ENCODE measurements around the gene NTPCR. TPM values are rescaled to one million over a fixed set of nuclear protein-coding genes. Genes with fewer than 3 reads are reported as not detected.

NTPCR gene
- total RNA-seq, 1 experiment from 2014 or later = 50.0 TPM

DNA sequence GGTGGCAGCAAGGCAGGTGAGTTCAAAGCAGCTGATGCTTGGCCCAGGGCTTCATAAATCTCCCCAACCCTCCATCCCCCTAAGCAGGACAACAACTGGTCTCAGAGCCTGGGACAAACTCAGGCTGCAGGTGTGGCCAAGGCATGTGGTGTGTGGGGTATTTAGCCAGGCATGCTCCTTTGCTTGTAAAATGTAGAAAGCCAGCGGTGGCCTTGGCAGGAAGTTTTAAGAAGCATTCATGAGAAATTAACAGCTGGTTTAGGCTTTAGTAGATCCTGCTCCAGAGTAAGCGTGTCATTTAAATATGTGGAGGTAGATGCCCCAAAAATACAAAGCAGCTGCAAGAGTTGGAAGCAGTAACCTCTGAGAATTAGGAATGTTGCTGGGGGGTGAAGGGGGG is 44.8 kb downstream of the NTPCR start:
- H3K4me3 ChIP-seq (ENCODE audit: low read depth, low read length, poor library complexity, severe bottlenecking) = no peak overlapping the region
- no peaks in the 10 kb centered on the region for H3K4me1 ChIP-seq (ENCODE audit: insufficient read depth, low read length, poor library complexity, severe bottlenecking)
- H3K27me3 ChIP-seq (replicated peaks; ENCODE audit: insufficient read depth, low read depth, low read length, poor library complexity) = no peaks in the 10 kb centered on the region
- no peak overlapping the region for H3K27ac ChIP-seq (ENCODE audit: low read depth, low read length, poor library complexity, severe bottlenecking)
- no peak for DNase-seq (ENCODE audit: low spot score)
- intact Hi-C loops (cut with micrococcal nuclease; ENCODE audit: unreplicated experiment) = no loop called here
- H3K36me3 ChIP-seq (ENCODE audit: insufficient read depth, low read length, poor library complexity, severe bottlenecking) = no peaks in the 10 kb centered on the region
- ChIA-PET CTCF (no interaction called here), POLR2A (ENCODE audit: low non-redundant PET) (no interaction called here)
- no TSS peak for BruUV-seq (replicated peaks)
- TF ChIP-seq, protein P1, sequence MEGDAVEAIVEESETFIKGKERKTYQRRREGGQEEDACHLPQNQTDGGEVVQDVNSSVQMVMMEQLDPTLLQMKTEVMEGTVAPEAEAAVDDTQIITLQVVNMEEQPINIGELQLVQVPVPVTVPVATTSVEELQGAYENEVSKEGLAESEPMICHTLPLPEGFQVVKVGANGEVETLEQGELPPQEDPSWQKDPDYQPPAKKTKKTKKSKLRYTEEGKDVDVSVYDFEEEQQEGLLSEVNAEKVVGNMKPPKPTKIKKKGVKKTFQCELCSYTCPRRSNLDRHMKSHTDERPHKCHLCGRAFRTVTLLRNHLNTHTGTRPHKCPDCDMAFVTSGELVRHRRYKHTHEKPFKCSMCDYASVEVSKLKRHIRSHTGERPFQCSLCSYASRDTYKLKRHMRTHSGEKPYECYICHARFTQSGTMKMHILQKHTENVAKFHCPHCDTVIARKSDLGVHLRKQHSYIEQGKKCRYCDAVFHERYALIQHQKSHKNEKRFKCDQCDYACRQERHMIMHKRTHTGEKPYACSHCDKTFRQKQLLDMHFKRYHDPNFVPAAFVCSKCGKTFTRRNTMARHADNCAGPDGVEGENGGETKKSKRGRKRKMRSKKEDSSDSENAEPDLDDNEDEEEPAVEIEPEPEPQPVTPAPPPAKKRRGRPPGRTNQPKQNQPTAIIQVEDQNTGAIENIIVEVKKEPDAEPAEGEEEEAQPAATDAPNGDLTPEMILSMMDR (conservative IDR thresholded peaks at IDR 0.05; ENCODE audit: low read depth, low read length) = no peak
- no peak for TF ChIP-seq EZH2 (IDR thresholded peaks at IDR 0.05; ENCODE audit: borderline replicate concordance, low read depth, low read length, poor library complexity, severe bottlenecking)
- no peaks in the 10 kb centered on the region for H3K9me3 ChIP-seq (ENCODE audit: low read depth, low read length, poor library complexity, severe bottlenecking)

DNA sequence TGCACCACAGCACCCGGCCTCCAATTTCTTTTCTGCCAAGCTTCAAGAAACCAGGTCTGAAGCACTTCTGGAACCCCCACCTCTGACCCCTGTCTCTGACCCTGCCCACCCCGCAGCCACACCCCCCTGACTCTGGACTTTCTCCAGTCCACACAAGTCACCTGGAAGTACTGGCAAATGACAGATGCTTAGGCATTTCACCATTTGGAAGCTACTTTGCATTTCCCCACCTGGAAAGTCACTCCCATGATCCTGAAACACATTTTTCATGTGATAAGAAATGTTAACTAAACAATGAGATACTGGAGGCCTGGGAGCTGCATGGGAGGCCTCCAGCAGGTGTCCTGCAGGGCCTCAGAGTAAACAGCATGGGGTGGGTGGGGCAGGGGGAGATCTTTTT is 45.7 kb downstream of the NTPCR start:
- BruUV-seq (replicated peaks) = no TSS peak
- H3K4me1 ChIP-seq (ENCODE audit: insufficient read depth, low read length, poor library complexity, severe bottlenecking) = no peaks in the 10 kb centered on the region
- ChIA-PET POLR2A (ENCODE audit: low non-redundant PET) (no interaction called here), CTCF (no interaction called here)
- H3K36me3 ChIP-seq (ENCODE audit: insufficient read depth, low read length, poor library complexity, severe bottlenecking) = no peaks in the 10 kb centered on the region
- intact Hi-C loops (cut with micrococcal nuclease; ENCODE audit: unreplicated experiment) = no loop called here
- TF ChIP-seq EZH2 (IDR thresholded peaks at IDR 0.05; ENCODE audit: borderline replicate concordance, low read depth, low read length, poor library complexity, severe bottlenecking) = no peak
- TF ChIP-seq, protein P1 (conservative IDR thresholded peaks at IDR 0.05; ENCODE audit: low read depth, low read length) = no peak
- H3K27ac ChIP-seq (ENCODE audit: low read depth, low read length, poor library complexity, severe bottlenecking) = no peak overlapping the region
- H3K27me3 ChIP-seq (replicated peaks; ENCODE audit: insufficient read depth, low read depth, low read length, poor library complexity) = no peaks in the 10 kb centered on the region
- no peaks in the 10 kb centered on the region for H3K9me3 ChIP-seq (ENCODE audit: low read depth, low read length, poor library complexity, severe bottlenecking)
- DNase-seq (ENCODE audit: low spot score) = no peak
- H3K4me3 ChIP-seq (ENCODE audit: low read depth, low read length, poor library complexity, severe bottlenecking) = no peak overlapping the region

- BruUV-seq (replicated peaks) = no TSS peak
- no peaks in the 10 kb centered on the region for H3K9me3 ChIP-seq (ENCODE audit: low read depth, low read length, poor library complexity, severe bottlenecking)
- ChIA-PET POLR2A (ENCODE audit: low non-redundant PET) (no interaction called here), CTCF (no interaction called here)
- intact Hi-C loops (cut with micrococcal nuclease; ENCODE audit: unreplicated experiment) = no loop called here
- H3K36me3 ChIP-seq (ENCODE audit: insufficient read depth, low read length, poor library complexity, severe bottlenecking) = no peaks in the 10 kb centered on the region
- TF ChIP-seq EZH2 (IDR thresholded peaks at IDR 0.05; ENCODE audit: borderline replicate concordance, low read depth, low read length, poor library complexity, severe bottlenecking) = no peak
- TF ChIP-seq, protein P1 (conservative IDR thresholded peaks at IDR 0.05; ENCODE audit: low read depth, low read length) = no peak
- no peak for DNase-seq (ENCODE audit: low spot score)
- H3K27ac ChIP-seq (ENCODE audit: low read depth, low read length, poor library complexity, severe bottlenecking) = no peak overlapping the region
- no peak overlapping the region for H3K4me3 ChIP-seq (ENCODE audit: low read depth, low read length, poor library complexity, severe bottlenecking)
- no peaks in the 10 kb centered on the region for H3K4me1 ChIP-seq (ENCODE audit: insufficient read depth, low read length, poor library complexity, severe bottlenecking)
- no peaks in the 10 kb centered on the region for H3K27me3 ChIP-seq (replicated peaks; ENCODE audit: insufficient read depth, low read depth, low read length, poor library complexity)
Measured at GRCh38 chr1:232998138-232998537, 47.7 kb downstream of the NTPCR start.

Measured in A673 (cell line).